HEK293 (cell line): ENCODE data around the gene STRA6.

Source experiments
- CTCF ChIA-PET: fragments of 350-600 bp; formaldehyde crosslinking; extraction: SDS; loops from one replicate; lab custom pipeline; 2021; ENCODE audit warnings: antibody characterized with exemption; lab: Yijun Ruan, JAX
- POLR2A ChIA-PET: fragments of 300-600 bp; formaldehyde crosslinking; extraction: SDS; loops from one replicate; lab custom pipeline; 2020; ENCODE audit warnings: antibody characterized with exemption, inconsistent platforms; lab: Yijun Ruan, JAX
- H3K27ac ChIP-seq: fragments of 200-500 bp; sonication (Bioruptor generic); 2 replicates; pipeline ENCODE4 v1.5.1; 2014; ENCODE audit warnings: low read depth, low read length, control low read depth, inconsistent platforms; ENCODE audit errors: extremely low read depth
- H3K36me3 ChIP-seq, 2 experiments: fragments of 200-500 bp in 1 of 2; sonication (Bioruptor generic) in 1 of 2; 1 replicate in 1 of 2; 2 replicates in 1 of 2; pipeline ENCODE4 v1.5.1; 2014 to 2017; ENCODE audit warnings: inconsistent platforms in 2 of 2, low read length in 2 of 2; ENCODE audit not compliant: control insufficient read depth in 2 of 2, insufficient read depth in 1 of 2
- H3K4me1 ChIP-seq: fragments of 200-500 bp; sonication (Bioruptor generic); 2 replicates; pipeline ENCODE4 v1.5.1; 2014; ENCODE audit warnings: mild to moderate bottlenecking, low read length, inconsistent platforms; ENCODE audit not compliant: control insufficient read depth, insufficient read depth
- H3K4me3 ChIP-seq: 2 replicates; pipeline ENCODE4 v1.5.1; 2011; ENCODE audit warnings: low read depth, mild to moderate bottlenecking, control low read depth, low read length, moderate library complexity
- H3K9me3 ChIP-seq: fragments of 200-500 bp; sonication (Bioruptor generic); 2 replicates; pipeline ENCODE4 v1.5.1; 2014; ENCODE audit warnings: low read depth, low read length, inconsistent platforms; ENCODE audit not compliant: control insufficient read depth, insufficient read depth
- GLIS2 ChIP-seq: fragments of 450-650 bp; formaldehyde crosslinking; IDR thresholded peaks from 2 replicates; pipeline ENCODE4 v1.5.1; 2016; ENCODE audit warnings: missing biosample characterization, missing genetic modification characterization
- KLF16 ChIP-seq: fragments of 450-650 bp; formaldehyde crosslinking; IDR thresholded peaks from 2 replicates; pipeline ENCODE4 v1.5.1; 2017; ENCODE audit warnings: missing biosample characterization, missing genetic modification characterization
- MEIS1 ChIP-seq: sonication (generic); formaldehyde crosslinking; IDR thresholded peaks from 2 replicates; pipeline ENCODE4 v1.8.1; 2022; ENCODE audit warnings: missing genetic modification reagents, mild to moderate bottlenecking, borderline replicate concordance
- MYNN ChIP-seq: fragments of 450-650 bp; formaldehyde crosslinking; IDR thresholded peaks from 2 replicates; pipeline ENCODE4 v1.5.1; 2016; ENCODE audit warnings: missing biosample characterization, missing genetic modification characterization, borderline replicate concordance
- SP7 ChIP-seq: fragments of 450-650 bp; formaldehyde crosslinking; IDR thresholded peaks from 2 replicates; pipeline ENCODE4 v1.5.1; 2016; ENCODE audit warnings: missing biosample characterization, missing genetic modification characterization
- ZIC2 ChIP-seq: fragments of 450-650 bp; formaldehyde crosslinking; IDR thresholded peaks from 2 replicates; pipeline ENCODE4 v1.5.1; 2016; ENCODE audit warnings: missing biosample characterization, missing genetic modification characterization
- ZNF280C ChIP-seq: fragments of 450-650 bp; formaldehyde crosslinking; IDR thresholded peaks from 2 replicates; pipeline ENCODE4 v1.5.1; 2016; ENCODE audit warnings: missing biosample characterization, missing genetic modification characterization
- ZNF501 ChIP-seq: fragments of 450-650 bp; formaldehyde crosslinking; IDR thresholded peaks from 2 replicates; pipeline ENCODE4 v1.5.1; 2016; ENCODE audit warnings: missing biosample characterization, missing genetic modification characterization
- ZNF510 ChIP-seq: fragments of 450-650 bp; formaldehyde crosslinking; IDR thresholded peaks from 2 replicates; pipeline ENCODE4 v1.5.1; 2018; ENCODE audit warnings: mild to moderate bottlenecking, missing genetic modification characterization, missing biosample characterization; ENCODE audit not compliant: insufficient replicate concordance
- ZNF610 ChIP-seq: fragments of 450-650 bp; formaldehyde crosslinking; IDR thresholded peaks from 2 replicates; pipeline ENCODE4 v1.5.1; 2016; ENCODE audit warnings: missing biosample characterization, missing genetic modification characterization, borderline replicate concordance
- ZNF664 ChIP-seq: fragments of 450-650 bp; formaldehyde crosslinking; IDR thresholded peaks from 2 replicates; pipeline ENCODE4 v1.5.1; 2016; ENCODE audit warnings: missing biosample characterization, missing genetic modification characterization
- ZNF704 ChIP-seq: fragments of 450-650 bp; formaldehyde crosslinking; IDR thresholded peaks from 2 replicates; pipeline ENCODE4 v1.5.1; 2016; ENCODE audit warnings: missing biosample characterization, missing genetic modification characterization
- ZNF76 ChIP-seq: fragments of 450-650 bp; formaldehyde crosslinking; IDR thresholded peaks from 2 replicates; pipeline ENCODE4; 2016; ENCODE audit warnings: low read depth, missing biosample characterization, missing genetic modification characterization, borderline replicate concordance
- ZNF777 ChIP-seq: fragments of 450-650 bp; formaldehyde crosslinking; IDR thresholded peaks from 2 replicates; pipeline ENCODE4 v1.5.1; 2017; ENCODE audit warnings: missing biosample characterization, missing genetic modification characterization, borderline replicate concordance
- ZNF792 ChIP-seq: fragments of 450-650 bp; formaldehyde crosslinking; IDR thresholded peaks from 2 replicates; pipeline ENCODE4 v1.5.1; 2016; ENCODE audit warnings: missing biosample characterization, missing genetic modification characterization
- TF ChIP-seq, protein P1 (sequence below): fragments of 450-650 bp; IDR thresholded peaks from 2 replicates; pipeline ENCODE4 v1.5.1; 2018; ENCODE audit warnings: missing biosample characterization, missing genetic modification characterization
- TF ChIP-seq, protein P2 (sequence below): fragments of 450-650 bp; formaldehyde crosslinking; IDR thresholded peaks from 2 replicates; pipeline ENCODE4 v1.5.1; 2017; ENCODE audit warnings: missing biosample characterization, missing genetic modification characterization
- TF ChIP-seq, protein P3 (sequence below): fragments of 450-650 bp; formaldehyde crosslinking; conservative IDR thresholded peaks from 2 replicates; pipeline ENCODE4 v1.5.1; 2016; ENCODE audit warnings: low read depth, missing biosample characterization, missing genetic modification characterization
- TF ChIP-seq, protein P4 (sequence below): fragments of 450-650 bp; formaldehyde crosslinking; IDR thresholded peaks from 2 replicates; pipeline ENCODE4 v1.5.1; 2016; ENCODE audit warnings: missing biosample characterization, missing genetic modification characterization

The STRA6 gene

GRCh38 chr15:74202452-74203401 is at the start of gene STRA6:
Gene STRA6, minus strand, starts transcription at chr15:74202787. Its CDS starts 520 bp downstream, at chr15:74202267.
- ChIA-PET CTCF (interaction anchor here (0.6 to 3.5 kb wide), 27 partner anchors 9 to 704 kb away, joined by 3 to 22 read pairs (median 4); partner anchors contain the start of gene FAM219B), POLR2A (interaction anchor here (0.8 to 3.1 kb wide), 15 partner anchors 9 to 149 kb away, joined by 3 to 21 read pairs (median 4); partner anchors contain the start of gene ISLR2)
- Histone ChIP-seq H3K4me1 (peaks cover 42% of the 10 kb centered on the region), H3K27ac (peak within 1 kb of the TSS; percentile 78), H3K4me3 (no peak within 1 kb of the TSS), H3K36me3 (no peaks in the 10 kb centered on the region), H3K9me3 (no peaks in the 10 kb centered on the region)
- TF ChIP-seq ZNF510 (tag by site-specific recombination), result no peak
- TF ChIP-seq, protein P1, sequence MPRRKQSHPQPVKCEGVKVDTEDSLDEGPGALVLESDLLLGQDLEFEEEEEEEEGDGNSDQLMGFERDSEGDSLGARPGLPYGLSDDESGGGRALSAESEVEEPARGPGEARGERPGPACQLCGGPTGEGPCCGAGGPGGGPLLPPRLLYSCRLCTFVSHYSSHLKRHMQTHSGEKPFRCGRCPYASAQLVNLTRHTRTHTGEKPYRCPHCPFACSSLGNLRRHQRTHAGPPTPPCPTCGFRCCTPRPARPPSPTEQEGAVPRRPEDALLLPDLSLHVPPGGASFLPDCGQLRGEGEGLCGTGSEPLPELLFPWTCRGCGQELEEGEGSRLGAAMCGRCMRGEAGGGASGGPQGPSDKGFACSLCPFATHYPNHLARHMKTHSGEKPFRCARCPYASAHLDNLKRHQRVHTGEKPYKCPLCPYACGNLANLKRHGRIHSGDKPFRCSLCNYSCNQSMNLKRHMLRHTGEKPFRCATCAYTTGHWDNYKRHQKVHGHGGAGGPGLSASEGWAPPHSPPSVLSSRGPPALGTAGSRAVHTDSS (tag by site-specific recombination), result no peak
- no peak for TF ChIP-seq ZNF792 (tag by site-specific recombination)
- TF ChIP-seq ZNF280C (tag by site-specific recombination), result no peak
- TF ChIP-seq, protein P2, sequence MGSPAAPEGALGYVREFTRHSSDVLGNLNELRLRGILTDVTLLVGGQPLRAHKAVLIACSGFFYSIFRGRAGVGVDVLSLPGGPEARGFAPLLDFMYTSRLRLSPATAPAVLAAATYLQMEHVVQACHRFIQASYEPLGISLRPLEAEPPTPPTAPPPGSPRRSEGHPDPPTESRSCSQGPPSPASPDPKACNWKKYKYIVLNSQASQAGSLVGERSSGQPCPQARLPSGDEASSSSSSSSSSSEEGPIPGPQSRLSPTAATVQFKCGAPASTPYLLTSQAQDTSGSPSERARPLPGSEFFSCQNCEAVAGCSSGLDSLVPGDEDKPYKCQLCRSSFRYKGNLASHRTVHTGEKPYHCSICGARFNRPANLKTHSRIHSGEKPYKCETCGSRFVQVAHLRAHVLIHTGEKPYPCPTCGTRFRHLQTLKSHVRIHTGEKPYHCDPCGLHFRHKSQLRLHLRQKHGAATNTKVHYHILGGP, result no peak
- TF ChIP-seq ZNF704, result no peak
- TF ChIP-seq, protein P3, sequence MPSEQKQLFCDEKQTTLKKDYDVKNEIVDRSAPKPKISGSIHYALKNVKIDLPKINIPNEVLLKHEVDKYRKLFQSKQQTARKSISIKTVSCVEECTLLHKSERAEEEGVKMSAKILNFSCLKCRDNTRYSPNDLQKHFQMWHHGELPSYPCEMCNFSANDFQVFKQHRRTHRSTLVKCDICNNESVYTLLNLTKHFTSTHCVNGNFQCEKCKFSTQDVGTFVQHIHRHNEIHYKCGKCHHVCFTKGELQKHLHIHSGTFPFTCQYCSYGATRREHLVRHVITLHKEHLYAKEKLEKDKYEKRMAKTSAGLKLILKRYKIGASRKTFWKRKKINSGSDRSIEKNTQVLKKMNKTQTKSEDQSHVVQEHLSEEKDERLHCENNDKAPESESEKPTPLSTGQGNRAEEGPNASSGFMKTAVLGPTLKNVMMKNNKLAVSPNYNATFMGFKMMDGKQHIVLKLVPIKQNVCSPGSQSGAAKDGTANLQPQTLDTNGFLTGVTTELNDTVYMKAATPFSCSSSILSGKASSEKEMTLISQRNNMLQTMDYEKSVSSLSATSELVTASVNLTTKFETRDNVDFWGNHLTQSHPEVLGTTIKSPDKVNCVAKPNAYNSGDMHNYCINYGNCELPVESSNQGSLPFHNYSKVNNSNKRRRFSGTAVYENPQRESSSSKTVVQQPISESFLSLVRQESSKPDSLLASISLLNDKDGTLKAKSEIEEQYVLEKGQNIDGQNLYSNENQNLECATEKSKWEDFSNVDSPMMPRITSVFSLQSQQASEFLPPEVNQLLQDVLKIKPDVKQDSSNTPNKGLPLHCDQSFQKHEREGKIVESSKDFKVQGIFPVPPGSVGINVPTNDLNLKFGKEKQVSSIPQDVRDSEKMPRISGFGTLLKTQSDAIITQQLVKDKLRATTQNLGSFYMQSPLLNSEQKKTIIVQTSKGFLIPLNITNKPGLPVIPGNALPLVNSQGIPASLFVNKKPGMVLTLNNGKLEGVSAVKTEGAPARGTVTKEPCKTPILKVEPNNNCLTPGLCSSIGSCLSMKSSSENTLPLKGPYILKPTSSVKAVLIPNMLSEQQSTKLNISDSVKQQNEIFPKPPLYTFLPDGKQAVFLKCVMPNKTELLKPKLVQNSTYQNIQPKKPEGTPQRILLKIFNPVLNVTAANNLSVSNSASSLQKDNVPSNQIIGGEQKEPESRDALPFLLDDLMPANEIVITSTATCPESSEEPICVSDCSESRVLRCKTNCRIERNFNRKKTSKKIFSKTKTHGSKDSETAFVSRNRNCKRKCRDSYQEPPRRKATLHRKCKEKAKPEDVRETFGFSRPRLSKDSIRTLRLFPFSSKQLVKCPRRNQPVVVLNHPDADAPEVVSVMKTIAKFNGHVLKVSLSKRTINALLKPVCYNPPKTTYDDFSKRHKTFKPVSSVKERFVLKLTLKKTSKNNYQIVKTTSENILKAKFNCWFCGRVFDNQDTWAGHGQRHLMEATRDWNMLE (tag by site-specific recombination), result no peak
- TF ChIP-seq MEIS1 (CRISPR knock-in tag), result no peak
- no peak for TF ChIP-seq ZNF664 (tag by site-specific recombination)
- no peak for TF ChIP-seq ZNF777
- TF ChIP-seq KLF16, result 0 out of 2 replicates have a peak, but pooled peaks have one; percentile 54
- TF ChIP-seq GLIS2, result peak; percentile 74
- no peak for TF ChIP-seq ZNF76 (tag by site-specific recombination)
- no peak for TF ChIP-seq MYNN (tag by site-specific recombination)
- TF ChIP-seq, protein P4, sequence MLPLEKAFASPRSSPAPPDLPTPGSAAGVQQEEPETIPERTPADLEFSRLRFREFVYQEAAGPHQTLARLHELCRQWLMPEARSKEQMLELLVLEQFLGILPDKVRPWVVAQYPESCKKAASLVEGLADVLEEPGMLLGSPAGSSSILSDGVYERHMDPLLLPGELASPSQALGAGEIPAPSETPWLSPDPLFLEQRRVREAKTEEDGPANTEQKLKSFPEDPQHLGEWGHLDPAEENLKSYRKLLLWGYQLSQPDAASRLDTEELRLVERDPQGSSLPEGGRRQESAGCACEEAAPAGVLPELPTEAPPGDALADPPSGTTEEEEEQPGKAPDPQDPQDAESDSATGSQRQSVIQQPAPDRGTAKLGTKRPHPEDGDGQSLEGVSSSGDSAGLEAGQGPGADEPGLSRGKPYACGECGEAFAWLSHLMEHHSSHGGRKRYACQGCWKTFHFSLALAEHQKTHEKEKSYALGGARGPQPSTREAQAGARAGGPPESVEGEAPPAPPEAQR (tag by site-specific recombination), result no peak
- no peak for TF ChIP-seq ZNF501 (tag by site-specific recombination)
- peak; percentile 73 for TF ChIP-seq SP7 (tag by site-specific recombination)
- peak; percentile 69 for TF ChIP-seq ZIC2 (tag by site-specific recombination)
- no peak for TF ChIP-seq ZNF610 (tag by site-specific recombination)
